ENCODE measurements around the gene LAMP1. TPM values are rescaled to one million over a fixed set of nuclear protein-coding genes. Genes with fewer than 3 reads are reported as not detected.

Gene LAMP1
- total and polyA plus RNA-seq, 5 donors from 2014 or later = 19.3 to 86.9 (median 22.3) TPM

GRCh38 chr13:113322890-113323651 lies 26.0 kb downstream of the LAMP1 start:
- Histone ChIP-seq H3K4me3 (ENCODE audit: low read depth, low read length) (no peak overlapping the region), H3K27me3 (ENCODE audit: control insufficient read depth, insufficient read depth, low read length) (no peaks in the 10 kb centered on the region), H3K27ac (ENCODE audit: insufficient read depth, low read length, poor library complexity, severe bottlenecking) (no peak overlapping the region), H3K4me1 (ENCODE audit: control insufficient read depth, insufficient read depth, low read length, poor library complexity, severe bottlenecking) (no peaks in the 10 kb centered on the region), H3K9me3 (ENCODE audit: control insufficient read depth in 2 of 2, low read length in 2 of 2) (no peaks in the 10 kb centered on the region), H3K36me3 (ENCODE audit: control insufficient read depth, insufficient read depth, low read length) (peaks cover 61% of the 10 kb centered on the region)
- no peaks in the 10 kb centered on the region for H3K27me3 Mint-ChIP-seq
- ATAC-seq (ENCODE audit: low read depth in 2 of 2) = no peak
- no peak for DNase-seq
- peaks cover 48% of the 10 kb centered on the region for H3K36me3 Mint-ChIP-seq
- peak overlapping the region in 1 of 3 donors; percentile 45 for H3K27ac Mint-ChIP-seq
- no peak overlapping the region for H3K4me3 Mint-ChIP-seq
- H3K9me3 Mint-ChIP-seq = no peaks in the 10 kb centered on the region
- H3K4me1 Mint-ChIP-seq = peaks cover 0 to 2% (median under 1%) of the 10 kb centered on the region in 4 donors

- Mint-ChIP-seq H3K9me3 (no peaks in the 10 kb centered on the region), H3K4me3 (no peak overlapping the region), H3K27ac (no peak overlapping the region), H3K36me3 (peaks cover 43% of the 10 kb centered on the region), H3K4me1 (peaks cover 0 to 2% (median 0%) of the 10 kb centered on the region in 4 donors), H3K27me3 (no peaks in the 10 kb centered on the region)
- DNase-seq (no peak), ATAC-seq (ENCODE audit: low read depth in 2 of 2) (no peak)
- Histone ChIP-seq H3K36me3 (ENCODE audit: control insufficient read depth, insufficient read depth, low read length) (peaks cover 54% of the 10 kb centered on the region), H3K4me3 (ENCODE audit: low read depth, low read length) (no peak overlapping the region), H3K27me3 (ENCODE audit: control insufficient read depth, insufficient read depth, low read length) (no peaks in the 10 kb centered on the region), H3K27ac (ENCODE audit: insufficient read depth, low read length, poor library complexity, severe bottlenecking) (no peak overlapping the region), H3K9me3 (ENCODE audit: control insufficient read depth in 2 of 2, low read length in 2 of 2) (no peaks in the 10 kb centered on the region), H3K4me1 (ENCODE audit: control insufficient read depth, insufficient read depth, low read length, poor library complexity, severe bottlenecking) (no peaks in the 10 kb centered on the region)
These were observed 26.8 kb downstream of the LAMP1 start for GRCh38 chr13:113323869-113324268.

GRCh38 chr13:113324398-113324797 lies 27.4 kb downstream of the LAMP1 start:
- Histone ChIP-seq H3K4me3 (ENCODE audit: low read depth, low read length) (no peak overlapping the region), H3K27ac (ENCODE audit: insufficient read depth, low read length, poor library complexity, severe bottlenecking) (no peak overlapping the region), H3K9me3 (ENCODE audit: control insufficient read depth in 2 of 2, low read length in 2 of 2) (no peaks in the 10 kb centered on the region), H3K36me3 (ENCODE audit: control insufficient read depth, insufficient read depth, low read length) (peaks cover 49% of the 10 kb centered on the region), H3K27me3 (ENCODE audit: control insufficient read depth, insufficient read depth, low read length) (no peaks in the 10 kb centered on the region), H3K4me1 (ENCODE audit: control insufficient read depth, insufficient read depth, low read length, poor library complexity, severe bottlenecking) (no peaks in the 10 kb centered on the region)
- ATAC-seq (ENCODE audit: low read depth in 2 of 2) (no peak), DNase-seq (no peak)
- Mint-ChIP-seq H3K9me3 (no peaks in the 10 kb centered on the region), H3K4me3 (no peak overlapping the region), H3K36me3 (peaks cover 43% of the 10 kb centered on the region), H3K27ac (no peak overlapping the region), H3K4me1 (peaks cover 0 to 2% (median 0%) of the 10 kb centered on the region in 4 donors), H3K27me3 (no peaks in the 10 kb centered on the region)

- Histone ChIP-seq H3K4me3 (ENCODE audit: low read depth, low read length) (no peak overlapping the region), H3K4me1 (ENCODE audit: control insufficient read depth, insufficient read depth, low read length, poor library complexity, severe bottlenecking) (no peaks in the 10 kb centered on the region), H3K36me3 (ENCODE audit: control insufficient read depth, insufficient read depth, low read length) (peaks cover 35% of the 10 kb centered on the region), H3K27me3 (ENCODE audit: control insufficient read depth, insufficient read depth, low read length) (no peaks in the 10 kb centered on the region), H3K27ac (ENCODE audit: insufficient read depth, low read length, poor library complexity, severe bottlenecking) (no peak overlapping the region), H3K9me3 (ENCODE audit: control insufficient read depth in 2 of 2, low read length in 2 of 2) (no peaks in the 10 kb centered on the region)
- Mint-ChIP-seq H3K27me3 (no peaks in the 10 kb centered on the region), H3K4me3 (no peak overlapping the region), H3K36me3 (peaks cover 34% of the 10 kb centered on the region), H3K9me3 (no peaks in the 10 kb centered on the region), H3K27ac (peak overlapping the region in 1 of 3 donors; percentile 9), H3K4me1 (peaks cover 0 to 2% (median 0%) of the 10 kb centered on the region in 4 donors)
- DNase-seq (no peak), ATAC-seq (ENCODE audit: low read depth in 2 of 2) (no peak)
These were observed 28.7 kb downstream of the LAMP1 start for GRCh38 chr13:113325779-113326178.

GRCh38 chr13:113327391-113327765 lies 30.3 kb downstream of the LAMP1 start:
- Mint-ChIP-seq H3K27ac (peak overlapping the region in 1 of 3 donors; percentile 43), H3K36me3 (peaks cover 18% of the 10 kb centered on the region), H3K9me3 (no peaks in the 10 kb centered on the region), H3K4me1 (peaks cover 0 to 2% (median 0%) of the 10 kb centered on the region in 4 donors), H3K27me3 (no peaks in the 10 kb centered on the region), H3K4me3 (no peak overlapping the region)
- ATAC-seq (ENCODE audit: low read depth in 2 of 2) = no peak
- Histone ChIP-seq H3K27ac (ENCODE audit: insufficient read depth, low read length, poor library complexity, severe bottlenecking) (no peak overlapping the region), H3K9me3 (ENCODE audit: control insufficient read depth in 2 of 2, low read length in 2 of 2) (no peaks in the 10 kb centered on the region), H3K4me1 (ENCODE audit: control insufficient read depth, insufficient read depth, low read length, poor library complexity, severe bottlenecking) (no peaks in the 10 kb centered on the region), H3K36me3 (ENCODE audit: control insufficient read depth, insufficient read depth, low read length) (peaks cover 19% of the 10 kb centered on the region), H3K4me3 (ENCODE audit: low read depth, low read length) (no peak overlapping the region), H3K27me3 (ENCODE audit: control insufficient read depth, insufficient read depth, low read length) (no peaks in the 10 kb centered on the region)
- DNase-seq = no peak

GRCh38 chr13:113327766-113328471 lies 30.9 kb downstream of the LAMP1 start:
- Mint-ChIP-seq H3K36me3 (peaks cover 14% of the 10 kb centered on the region), H3K27ac (peak overlapping the region in 1 of 3 donors; percentile 43)
- peak; percentile 22 to 28 for ATAC-seq (ENCODE audit: low read depth in 2 of 2)

GRCh38 chr13:113328851-113329250 lies 31.8 kb downstream of the LAMP1 start:
- H3K27me3 ChIP-seq (ENCODE audit: control insufficient read depth, insufficient read depth, low read length) = no peaks in the 10 kb centered on the region
- peaks cover 6% of the 10 kb centered on the region for H3K36me3 ChIP-seq (ENCODE audit: control insufficient read depth, insufficient read depth, low read length)
- no peaks in the 10 kb centered on the region for H3K9me3 Mint-ChIP-seq
- no peaks in the 10 kb centered on the region for H3K9me3 ChIP-seq (ENCODE audit: control insufficient read depth in 2 of 2, low read length in 2 of 2)
- no peak for DNase-seq
- no peak for ATAC-seq (ENCODE audit: low read depth in 2 of 2)
- peaks cover 4% of the 10 kb centered on the region for H3K36me3 Mint-ChIP-seq
- H3K27ac ChIP-seq (ENCODE audit: insufficient read depth, low read length, poor library complexity, severe bottlenecking) = no peak overlapping the region
- H3K4me3 ChIP-seq (ENCODE audit: low read depth, low read length) = no peak overlapping the region
- peaks cover 0 to 2% (median 0%) of the 10 kb centered on the region in 4 donors for H3K4me1 Mint-ChIP-seq
- no peak overlapping the region for H3K27ac Mint-ChIP-seq
- H3K4me1 ChIP-seq (ENCODE audit: control insufficient read depth, insufficient read depth, low read length, poor library complexity, severe bottlenecking) = no peaks in the 10 kb centered on the region
- H3K27me3 Mint-ChIP-seq = no peaks in the 10 kb centered on the region
- no peak overlapping the region for H3K4me3 Mint-ChIP-seq

More at GRCh38 chr13:113327766-113328471, 30.9 kb downstream of the LAMP1 start:
- H3K9me3 ChIP-seq (ENCODE audit: control insufficient read depth in 2 of 2, low read length in 2 of 2) = no peaks in the 10 kb centered on the region
- H3K4me1 ChIP-seq (ENCODE audit: control insufficient read depth, insufficient read depth, low read length, poor library complexity, severe bottlenecking) = no peaks in the 10 kb centered on the region
- H3K27ac ChIP-seq (ENCODE audit: insufficient read depth, low read length, poor library complexity, severe bottlenecking) = no peak overlapping the region
- H3K36me3 ChIP-seq (ENCODE audit: control insufficient read depth, insufficient read depth, low read length) = peaks cover 16% of the 10 kb centered on the region
- Mint-ChIP-seq H3K4me1 (peaks cover 0 to 2% (median 0%) of the 10 kb centered on the region in 4 donors), H3K4me3 (peak overlapping the region in 1 of 4 donors; percentile 48), H3K27me3 (no peaks in the 10 kb centered on the region), H3K9me3 (no peaks in the 10 kb centered on the region)
- no peak overlapping the region for H3K4me3 ChIP-seq (ENCODE audit: low read depth, low read length)
- DNase-seq = no peak
- H3K27me3 ChIP-seq (ENCODE audit: control insufficient read depth, insufficient read depth, low read length) = no peaks in the 10 kb centered on the region

All from CD4-positive, CD25-positive, alpha-beta regulatory T cell (primary cell).